ENCODE results near the gene RGMA.

Gene RGMA

GRCh38 chr15:93088981-93089726 is at the start of gene RGMA:
TSS of gene RGMA (minus strand) at chr15:93089211. CDS start at chr15:93088932, 279 bp downstream.
- no peak for DNase-seq (ENCODE audit: low read depth)

GRCh38 chr15:93136606-93137005 is 47.6 kb upstream of the RGMA start:
- no peak for DNase-seq (ENCODE audit: low read depth)

GRCh38 chr15:93135997-93136397 is 47.0 kb upstream of the RGMA start:
- no peak for DNase-seq (ENCODE audit: low read depth)

- no peak for DNase-seq (ENCODE audit: low read depth)
Observed at GRCh38 chr15:93135459-93135858, 46.4 kb upstream of the RGMA start.

GRCh38 chr15:93131485-93132095 is 42.6 kb upstream of the RGMA start:
- DNase-seq (ENCODE audit: low read depth) = no peak

- DNase-seq (ENCODE audit: low read depth) = no peak
Observed at GRCh38 chr15:93129702-93130488, 40.9 kb upstream of the RGMA start.

GRCh38 chr15:93127286-93127685 is 38.3 kb upstream of the RGMA start:
- DNase-seq (ENCODE audit: low read depth) = no peak

GRCh38 chr15:93126599-93126998 is 37.6 kb upstream of the RGMA start:
- no peak for DNase-seq (ENCODE audit: low read depth)

- no peak for DNase-seq (ENCODE audit: low read depth)
Observed at GRCh38 chr15:93126148-93126547, 37.1 kb upstream of the RGMA start.

GRCh38 chr15:93124126-93124525 is 35.1 kb upstream of the RGMA start:
- no peak for DNase-seq (ENCODE audit: low read depth)

- DNase-seq (ENCODE audit: low read depth) = no peak
Observed at GRCh38 chr15:93121973-93122910, 33.2 kb upstream of the RGMA start.

- DNase-seq (ENCODE audit: low read depth) = no peak
Observed at GRCh38 chr15:93121107-93121506, 32.1 kb upstream of the RGMA start.

GRCh38 chr15:93118904-93119303 is 29.9 kb upstream of the RGMA start:
- DNase-seq (ENCODE audit: low read depth) = no peak

- DNase-seq (ENCODE audit: low read depth) = no peak
Observed at GRCh38 chr15:93111451-93111850, 22.4 kb upstream of the RGMA start.

- DNase-seq (ENCODE audit: low read depth) = no peak
Observed at GRCh38 chr15:93110502-93111040, 21.6 kb upstream of the RGMA start.

- no peak for DNase-seq (ENCODE audit: low read depth)
Observed at GRCh38 chr15:93109336-93110102, 20.5 kb upstream of the RGMA start.

- no peak for DNase-seq (ENCODE audit: low read depth)
Observed at GRCh38 chr15:93107646-93108045, 18.6 kb upstream of the RGMA start.

- no peak for DNase-seq (ENCODE audit: low read depth)
Observed at GRCh38 chr15:93105485-93105884, 16.5 kb upstream of the RGMA start.

GRCh38 chr15:93103823-93104222 is 14.8 kb upstream of the RGMA start:
- no peak for DNase-seq (ENCODE audit: low read depth)

GRCh38 chr15:93102211-93102610 is 13.2 kb upstream of the RGMA start:
- DNase-seq (ENCODE audit: low read depth) = no peak

- DNase-seq (ENCODE audit: low read depth) = no peak
Observed at GRCh38 chr15:93093765-93094164, 4.8 kb upstream of the RGMA start.

Measured in activated gamma-delta T cell treated with anti-CD3 and anti-CD28 coated beads, Interleukin-2, amount 50 U/mL, for 16 hours (primary cell).